Stimulated activated CD4-positive, alpha-beta T cell treated with anti-CD3 and anti-CD28 coated beads, Interleukin-4, amount 100 ng/mL, for 4 hours (primary cell): ENCODE measurements around the gene SRGAP2B.
"Not testable (repeated sequence)": the region's sequence is repeated elsewhere in the genome, so short reads cannot be mapped to it uniquely, and the experiment has no call there.

ENCODE experiments used
- DNase-seq, 2 experiments: peaks; one replicate each; pipeline ENCODE4 v3.0.0-alpha.2; 2020

Gene SRGAP2B

GRCh38 chr1:145082483-145083255 lies 12.5 kb downstream of the SRGAP2B start:
- not testable (repeated sequence) for DNase-seq

- DNase-seq: not testable (repeated sequence)
Measured at GRCh38 chr1:145080193-145080592, 14.9 kb downstream of the SRGAP2B start.

GRCh38 chr1:145079737-145080136 lies 15.4 kb downstream of the SRGAP2B start:
- DNase-seq: not testable (repeated sequence)

GRCh38 chr1:145078787-145079370 lies 16.2 kb downstream of the SRGAP2B start:
- DNase-seq: not testable (repeated sequence)

- not testable (repeated sequence) for DNase-seq
Measured at GRCh38 chr1:145077872-145078786, 17.0 kb downstream of the SRGAP2B start.

GRCh38 chr1:145076877-145077276 lies 18.3 kb downstream of the SRGAP2B start:
- not testable (repeated sequence) for DNase-seq

GRCh38 chr1:145074021-145074559 lies 21.0 kb downstream of the SRGAP2B start:
- DNase-seq: not testable (repeated sequence)

- DNase-seq: not testable (repeated sequence)
Measured at GRCh38 chr1:145071569-145071968, 23.6 kb downstream of the SRGAP2B start.

GRCh38 chr1:145066486-145066885 lies 28.6 kb downstream of the SRGAP2B start:
- DNase-seq: not testable (repeated sequence)

- not testable (repeated sequence) for DNase-seq
Measured at GRCh38 chr1:145065194-145065826, 29.8 kb downstream of the SRGAP2B start.

GRCh38 chr1:145063941-145064648 lies 31.0 kb downstream of the SRGAP2B start:
- DNase-seq: not testable (repeated sequence)

- not testable (repeated sequence) for DNase-seq
Measured at GRCh38 chr1:145063285-145063684, 31.8 kb downstream of the SRGAP2B start.

- not testable (repeated sequence) for DNase-seq
Measured at GRCh38 chr1:145058184-145058583, 36.9 kb downstream of the SRGAP2B start.

- not testable (repeated sequence) for DNase-seq
Measured at GRCh38 chr1:145055217-145055760, 39.8 kb downstream of the SRGAP2B start.

- DNase-seq: not testable (repeated sequence)
Measured at GRCh38 chr1:145053428-145053827, 41.7 kb downstream of the SRGAP2B start.

GRCh38 chr1:145052019-145052776 lies 42.9 kb downstream of the SRGAP2B start:
- DNase-seq: not testable (repeated sequence)

- not testable (repeated sequence) for DNase-seq
Measured at GRCh38 chr1:145048181-145048856, 46.8 kb downstream of the SRGAP2B start.

- DNase-seq: not testable (repeated sequence)
Measured at GRCh38 chr1:145047553-145047952, 47.6 kb downstream of the SRGAP2B start.

GRCh38 chr1:145045571-145046273 lies 49.4 kb downstream of the SRGAP2B start:
- not testable (repeated sequence) for DNase-seq
